Measurements from ENCODE around the gene CYSLTR2.

DNA sequence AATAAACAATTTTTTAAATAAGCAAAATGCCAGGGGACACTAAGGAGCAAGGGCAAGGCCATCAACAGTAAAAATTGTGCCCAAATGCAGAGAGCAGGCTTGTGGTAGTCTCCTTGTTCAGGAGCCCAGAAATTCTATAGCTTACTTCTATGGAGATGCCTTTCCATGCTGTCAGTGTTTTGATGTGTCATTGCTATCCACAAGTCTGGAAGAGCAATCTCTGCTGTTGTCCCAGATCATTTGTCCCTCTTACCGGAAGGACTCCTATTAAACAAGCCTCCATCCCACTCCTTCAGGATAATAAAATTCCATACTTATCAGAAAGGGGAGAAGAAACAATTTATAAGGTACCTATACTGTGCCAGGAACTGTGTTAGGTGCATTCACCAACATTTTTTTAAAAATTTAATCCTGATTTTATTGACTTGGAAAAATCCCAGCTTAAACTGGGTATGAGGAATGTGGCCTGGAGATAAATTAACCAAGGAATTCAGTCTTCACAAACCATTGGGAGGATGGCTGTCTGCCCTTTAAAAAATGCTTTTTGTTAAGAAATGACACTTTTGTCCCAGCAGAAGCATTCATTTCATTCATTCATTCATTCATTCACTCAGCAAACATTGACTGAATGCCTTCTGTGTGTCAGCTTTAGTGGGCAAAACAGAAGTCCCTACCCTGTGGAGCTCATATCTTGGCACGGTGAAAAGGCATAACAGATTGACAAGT, 26.8 kb upstream of the CYSLTR2 start:
- TF ChIP-seq POLR2A (IDR thresholded peaks at IDR 0.05; ENCODE audit: low read depth, low read length) (no peak), TAF1 (IDR thresholded peaks at IDR 0.05; ENCODE audit: borderline replicate concordance, low read depth, low read length) (no peak), POLR2AphosphoS5 (IDR thresholded peaks at IDR 0.05; ENCODE audit: low read depth, low read length) (no peak)

Measured in GM12892 (cell line).